Activated T-helper 2 cell treated with anti-CD3 and anti-CD28 coated beads, Interferon-gamma antibody, Interleukin-2, Interleukin-4, amounts not matched to agents 10 μg/mL and 5 μg/mL and 100 μg/mL, durations not matched to agents 14 hours and 24 hours and 36 hours (primary cell): ENCODE data around the gene TRIM23. TPM values are rescaled to one million over a fixed set of nuclear protein-coding genes. Genes with fewer than 3 reads are reported as not detected.
"Not testable (repeated sequence)": the region's sequence is repeated elsewhere in the genome, so short reads cannot be mapped to it uniquely, and the experiment has no call there.

Experiments used
- DNase-seq: peaks from one replicate; pipeline ENCODE4 v3.0.0; 2021; ENCODE audit warnings: low spot score
- H3K27ac Mint-ChIP-seq: one replicate; pipeline ENCODE4 v1.8.0; 2021; ENCODE audit warnings: mixed read lengths
- H3K27me3 Mint-ChIP-seq: one replicate; pipeline ENCODE4 v1.8.0; 2021; ENCODE audit warnings: low read depth, mixed read lengths
- H3K36me3 Mint-ChIP-seq: one replicate; pipeline ENCODE4 v1.8.0; 2021; ENCODE audit warnings: low read depth, mixed read lengths
- H3K4me1 Mint-ChIP-seq: one replicate; pipeline ENCODE4 v1.8.0; 2021; ENCODE audit warnings: low read depth, mixed read lengths
- H3K4me3 Mint-ChIP-seq: one replicate; pipeline ENCODE4 v1.8.0; 2021; ENCODE audit warnings: low read depth, mild to moderate bottlenecking, moderate library complexity, mixed read lengths
- H3K9me3 Mint-ChIP-seq: one replicate; pipeline ENCODE4 v1.8.0; 2021; ENCODE audit warnings: mixed read lengths
- intact Hi-C: fragments of 100-400 bp; cut with micrococcal nuclease; formaldehyde crosslinking; loops from one replicate; pipeline ENCODE4 v1.15.1; 2023
- total RNA-seq: library from RNA; stranded (reverse); gene quantifications from 2 replicates; pipeline ENCODE4 v1.2.3, GENCODE V29; 2022

Gene TRIM23
- total RNA-seq, 1 donor from 2014 or later, result 5.2 TPM

DNA sequence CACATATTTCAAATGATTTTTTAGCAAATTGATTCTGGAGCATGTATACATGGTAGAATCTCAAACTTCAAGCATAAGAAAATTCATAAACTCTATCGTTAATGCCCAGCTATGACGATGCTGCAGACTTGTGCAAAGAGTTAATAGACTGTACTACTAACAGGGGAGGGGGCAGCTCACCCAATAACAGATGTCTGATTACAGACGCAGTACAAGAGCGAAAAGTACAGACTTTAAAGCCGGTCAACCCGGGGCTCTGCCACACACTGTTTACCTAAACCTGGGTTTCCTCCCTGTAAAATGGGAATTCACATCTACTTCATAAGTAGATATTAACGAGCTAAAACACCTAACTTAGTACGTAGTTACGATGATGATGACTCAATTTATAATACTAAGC, 651 bp downstream of the TRIM23 start:
- Mint-ChIP-seq H3K27ac (peak overlapping the region; percentile 90), H3K27me3 (no peaks in the 10 kb centered on the region), H3K4me1 (peaks cover 24% of the 10 kb centered on the region), H3K4me3 (peak overlapping the region; percentile 99), H3K36me3 (peaks cover 10% of the 10 kb centered on the region), H3K9me3 (no peaks in the 10 kb centered on the region)
- intact Hi-C loops, result loop anchor here (5.0 to 10.0 kb wide), 2 partner anchors 589 to 1544 kb away; no protein-coding TSS in a partner anchor
- no peak for DNase-seq

DNA sequence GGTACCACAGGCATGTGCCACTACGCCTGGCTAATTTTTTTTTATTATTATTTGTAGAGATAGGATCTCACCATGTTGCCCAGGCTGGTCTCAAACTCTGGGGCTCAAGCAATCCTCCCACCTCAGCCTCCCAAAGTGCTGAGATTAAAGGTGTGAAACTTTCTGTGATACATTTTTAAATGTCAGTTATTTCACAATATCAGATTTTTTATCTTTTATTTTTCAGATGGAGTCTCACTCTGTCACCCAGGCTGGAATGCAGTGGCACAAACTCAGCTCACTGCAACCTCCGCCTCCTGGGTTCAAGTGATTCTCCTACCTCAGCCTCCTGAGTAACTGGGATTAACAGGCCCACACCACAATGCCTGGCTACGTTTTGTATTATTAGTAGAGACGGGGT, 2.2 kb downstream of the TRIM23 start:
- not testable (repeated sequence) for H3K9me3 Mint-ChIP-seq, H3K4me3 Mint-ChIP-seq, H3K36me3 Mint-ChIP-seq, DNase-seq, H3K27me3 Mint-ChIP-seq, H3K27ac Mint-ChIP-seq
- H3K4me1 Mint-ChIP-seq, result peaks cover 17% of the 10 kb centered on the region
- intact Hi-C loops, result loop anchor here (5.0 to 10.0 kb wide), 2 partner anchors 587 to 1545 kb away; no protein-coding TSS in a partner anchor

DNA sequence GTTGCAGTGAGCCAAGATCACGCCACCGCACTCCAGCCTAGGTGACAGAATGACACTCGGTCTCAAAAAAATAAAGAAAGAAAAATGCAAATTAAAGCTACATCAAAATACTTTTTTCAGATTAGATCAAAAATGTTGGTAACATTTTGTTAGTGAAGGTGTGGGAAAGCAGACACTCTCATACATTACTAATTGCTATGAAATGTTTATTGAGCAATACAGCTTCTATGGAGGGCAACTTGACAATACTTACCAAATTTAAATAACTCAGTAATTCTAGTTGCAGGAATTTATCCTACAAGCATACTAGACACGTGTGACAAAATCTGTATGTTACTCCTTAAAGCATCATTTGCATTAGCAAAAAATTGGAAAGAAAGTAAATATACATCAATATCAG, 4.1 kb downstream of the TRIM23 start:
- Mint-ChIP-seq H3K9me3 (no peaks in the 10 kb centered on the region), H3K36me3 (peaks cover 5% of the 10 kb centered on the region), H3K4me1 (peaks cover 12% of the 10 kb centered on the region), H3K27me3 (no peaks in the 10 kb centered on the region), H3K27ac (no peak overlapping the region), H3K4me3 (no peak overlapping the region)
- intact Hi-C loops, result loop anchor here (5.0 to 10.0 kb wide), 2 partner anchors 585 to 1547 kb away; no protein-coding TSS in a partner anchor
- no peak for DNase-seq

DNA sequence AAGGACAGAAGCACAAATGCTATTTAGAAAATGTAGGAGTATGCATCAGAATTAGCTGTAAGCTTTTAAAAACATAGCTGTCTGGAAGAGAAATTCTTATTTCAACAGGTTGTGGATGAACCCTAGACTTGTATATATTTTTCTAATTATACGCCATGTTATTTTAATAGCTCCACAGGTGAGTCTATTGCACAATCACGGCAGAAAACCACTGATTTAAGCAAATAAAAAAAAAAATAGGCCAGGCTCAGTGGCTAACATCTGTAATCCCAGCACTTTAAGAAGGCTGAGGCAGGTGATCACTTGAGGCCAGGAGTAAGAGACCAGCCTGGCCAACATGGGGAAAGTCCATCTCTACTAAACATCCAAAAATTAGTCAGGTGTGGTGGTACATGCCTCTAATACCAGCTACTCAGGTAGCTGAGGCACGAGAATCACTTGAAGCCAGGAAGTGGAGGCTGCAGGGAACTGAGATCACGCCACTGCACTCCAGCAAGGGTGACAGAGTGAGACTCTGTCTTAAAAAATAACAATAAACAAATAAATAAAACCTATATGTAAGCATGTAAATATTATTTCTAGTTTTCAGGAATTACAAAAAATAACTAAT, 11.7 kb downstream of the TRIM23 start:
- Mint-ChIP-seq H3K9me3 (no peaks in the 10 kb centered on the region), H3K27ac (no peak overlapping the region), H3K27me3 (no peaks in the 10 kb centered on the region), H3K36me3 (peaks cover 60% of the 10 kb centered on the region), H3K4me3 (no peak overlapping the region), H3K4me1 (no peaks in the 10 kb centered on the region)
- intact Hi-C loops, result no loop called here
- DNase-seq, result no peak

DNA sequence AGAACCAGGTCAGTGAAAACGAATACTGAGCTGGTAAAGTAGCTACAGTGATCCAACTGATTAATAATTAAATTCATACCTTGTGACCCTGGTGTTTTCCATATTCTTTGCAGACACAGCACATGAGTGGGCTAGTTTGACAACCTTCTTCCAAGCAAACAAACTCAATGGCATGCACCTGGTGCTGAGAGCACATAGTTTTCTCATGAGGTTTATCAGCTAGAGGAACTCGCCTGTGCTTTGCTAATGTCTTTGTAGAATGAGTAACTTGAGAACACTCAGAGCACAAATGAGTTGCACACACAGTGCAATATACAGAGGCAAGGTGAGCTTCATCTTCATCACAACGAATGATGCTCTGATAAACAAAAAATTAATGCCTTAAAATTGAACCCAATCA, 12.6 kb downstream of the TRIM23 start:
- Mint-ChIP-seq H3K27ac (no peak overlapping the region), H3K36me3 (peaks cover 65% of the 10 kb centered on the region), H3K4me1 (no peaks in the 10 kb centered on the region), H3K27me3 (no peaks in the 10 kb centered on the region), H3K9me3 (no peaks in the 10 kb centered on the region), H3K4me3 (no peak overlapping the region)
- DNase-seq, result no peak
- intact Hi-C loops, result no loop called here

DNA sequence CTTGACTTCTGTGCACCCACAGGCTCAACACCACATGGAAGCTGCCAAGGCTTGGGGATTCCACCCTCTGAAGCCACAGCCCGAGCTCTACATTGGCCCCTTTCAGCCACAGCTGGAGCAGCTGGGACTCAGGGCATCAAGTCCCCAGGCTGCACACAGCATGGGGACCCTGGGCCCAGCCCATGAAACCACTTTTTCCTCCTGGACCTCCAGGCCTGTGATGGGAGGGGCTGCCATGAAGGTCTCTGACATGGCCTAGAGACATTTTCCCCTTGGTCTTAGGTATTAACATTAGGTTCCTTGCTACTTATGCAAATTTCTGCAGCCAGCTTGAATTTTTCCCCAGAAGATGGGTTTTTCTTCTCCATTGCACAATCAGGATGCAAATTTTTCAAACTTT, 22.4 kb downstream of the TRIM23 start:
- H3K4me1 Mint-ChIP-seq, intact Hi-C loops, H3K9me3 Mint-ChIP-seq, H3K27ac Mint-ChIP-seq, H3K27me3 Mint-ChIP-seq, H3K4me3 Mint-ChIP-seq, DNase-seq: not testable (repeated sequence)
- H3K36me3 Mint-ChIP-seq, result peaks cover 68% of the 10 kb centered on the region

DNA sequence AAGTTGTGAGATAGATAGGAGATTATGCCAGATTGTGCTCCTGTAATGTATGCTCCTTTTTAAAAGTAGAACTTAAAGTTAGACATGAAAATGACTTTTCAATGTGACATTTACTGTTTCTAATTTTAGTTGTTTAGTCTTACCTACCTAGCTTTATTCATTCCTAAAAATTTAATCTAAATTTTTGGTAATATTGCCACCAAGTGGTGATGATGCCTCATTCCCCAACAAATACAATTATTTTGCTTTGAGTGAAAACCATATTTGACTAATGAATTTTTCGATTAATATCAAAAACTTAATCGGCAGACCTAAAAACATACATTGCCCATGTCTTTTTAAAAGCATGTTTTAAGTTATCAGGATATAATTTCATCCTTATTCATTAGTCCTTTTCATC, 35.4 kb downstream of the TRIM23 start:
- no peak overlapping the region for H3K27ac Mint-ChIP-seq
- intact Hi-C loops, result no loop called here
- peaks cover 38% of the 10 kb centered on the region for H3K36me3 Mint-ChIP-seq
- no peak overlapping the region for H3K4me3 Mint-ChIP-seq
- no peaks in the 10 kb centered on the region for H3K27me3 Mint-ChIP-seq
- no peak for DNase-seq
- H3K9me3 Mint-ChIP-seq, result no peaks in the 10 kb centered on the region
- peaks cover under 1% of the 10 kb centered on the region for H3K4me1 Mint-ChIP-seq

DNA sequence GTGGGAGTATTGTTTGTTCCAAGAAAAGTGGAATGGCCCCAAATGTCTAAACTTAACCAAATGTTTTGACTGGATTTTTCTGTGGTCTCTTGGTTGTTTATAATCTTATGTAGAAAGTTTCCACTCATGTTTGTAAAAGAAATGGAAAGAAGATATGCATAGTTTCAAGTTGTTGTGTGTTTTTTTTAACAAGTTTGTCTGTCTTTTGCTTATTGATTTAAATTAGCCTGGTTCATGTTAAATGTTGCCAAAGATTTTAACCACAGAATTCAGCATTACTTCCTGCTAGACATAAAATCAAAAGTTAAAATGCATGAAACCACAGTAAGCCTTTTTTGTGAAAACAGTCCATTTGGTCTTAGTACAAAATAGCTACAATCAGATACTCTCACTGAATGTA, 47.0 kb downstream of the TRIM23 start:
- peaks cover 16% of the 10 kb centered on the region for H3K4me1 Mint-ChIP-seq
- H3K9me3 Mint-ChIP-seq, result no peaks in the 10 kb centered on the region
- intact Hi-C loops, result no loop called here
- H3K36me3 Mint-ChIP-seq, result peaks cover 61% of the 10 kb centered on the region
- no peaks in the 10 kb centered on the region for H3K27me3 Mint-ChIP-seq
- no peak overlapping the region for H3K4me3 Mint-ChIP-seq
- no peak overlapping the region for H3K27ac Mint-ChIP-seq
- DNase-seq, result no peak

DNA sequence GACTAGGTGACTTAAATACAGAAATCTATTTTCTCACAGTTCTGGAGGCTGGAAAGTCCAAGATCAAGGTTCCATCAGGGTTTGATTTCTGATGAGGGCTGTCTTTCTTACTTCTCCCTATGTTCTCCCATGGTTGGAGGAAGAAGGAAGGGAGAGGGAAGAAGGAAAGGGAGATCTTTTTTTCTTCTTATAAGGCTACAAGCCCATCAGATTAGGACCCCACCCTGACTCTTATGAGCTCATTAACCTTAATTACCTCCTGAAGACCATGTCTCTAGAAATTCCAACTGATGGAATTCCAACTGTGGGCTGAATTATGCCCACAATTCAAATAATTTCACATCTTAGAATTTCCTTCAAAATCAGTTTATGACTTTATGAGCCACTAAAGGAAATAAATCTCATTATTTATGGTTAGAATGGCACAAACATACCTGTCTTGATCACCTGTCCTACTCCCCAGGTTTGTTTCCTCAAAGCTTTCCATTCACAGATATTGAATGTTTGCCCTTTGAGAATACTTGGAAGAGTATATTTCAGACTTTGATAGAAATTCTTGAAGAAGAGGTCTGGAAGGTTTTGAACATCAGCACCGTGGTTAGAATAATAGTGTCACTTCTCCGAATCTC, 53.4 kb downstream of the TRIM23 start:
- H3K27me3 Mint-ChIP-seq, result no peaks in the 10 kb centered on the region
- H3K4me3 Mint-ChIP-seq, result no peak overlapping the region
- H3K9me3 Mint-ChIP-seq, result no peaks in the 10 kb centered on the region
- H3K27ac Mint-ChIP-seq, result no peak overlapping the region
- intact Hi-C loops, result no loop called here
- H3K36me3 Mint-ChIP-seq, result peaks cover 54% of the 10 kb centered on the region
- DNase-seq, result no peak
- H3K4me1 Mint-ChIP-seq, result peaks cover 23% of the 10 kb centered on the region

DNA sequence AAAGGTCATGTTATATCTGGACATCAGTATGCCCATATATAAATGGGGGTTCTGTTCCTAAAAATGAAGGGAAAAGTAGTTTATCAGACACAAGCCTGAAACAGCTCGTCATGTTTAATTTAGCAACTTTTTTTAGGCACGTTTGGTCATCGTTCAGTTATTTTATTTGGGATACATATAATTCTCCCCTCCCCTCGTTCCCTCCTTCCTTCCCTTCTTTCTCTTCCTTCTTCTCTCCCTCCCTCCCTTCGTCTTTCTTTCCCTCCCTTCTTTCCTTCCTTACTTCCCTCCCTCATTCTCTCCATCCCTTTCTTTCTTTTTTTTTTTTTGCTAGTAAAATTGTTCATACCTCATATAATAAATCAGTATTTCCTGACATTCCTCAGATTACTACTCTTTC, 57.6 kb downstream of the TRIM23 start:
- no peaks in the 10 kb centered on the region for H3K27me3 Mint-ChIP-seq
- H3K4me3 Mint-ChIP-seq, result no peak overlapping the region
- H3K36me3 Mint-ChIP-seq, result peaks cover 41% of the 10 kb centered on the region
- intact Hi-C loops, result no loop called here
- no peaks in the 10 kb centered on the region for H3K9me3 Mint-ChIP-seq
- no peak for DNase-seq
- H3K27ac Mint-ChIP-seq, result no peak overlapping the region
- peaks cover 37% of the 10 kb centered on the region for H3K4me1 Mint-ChIP-seq

DNA sequence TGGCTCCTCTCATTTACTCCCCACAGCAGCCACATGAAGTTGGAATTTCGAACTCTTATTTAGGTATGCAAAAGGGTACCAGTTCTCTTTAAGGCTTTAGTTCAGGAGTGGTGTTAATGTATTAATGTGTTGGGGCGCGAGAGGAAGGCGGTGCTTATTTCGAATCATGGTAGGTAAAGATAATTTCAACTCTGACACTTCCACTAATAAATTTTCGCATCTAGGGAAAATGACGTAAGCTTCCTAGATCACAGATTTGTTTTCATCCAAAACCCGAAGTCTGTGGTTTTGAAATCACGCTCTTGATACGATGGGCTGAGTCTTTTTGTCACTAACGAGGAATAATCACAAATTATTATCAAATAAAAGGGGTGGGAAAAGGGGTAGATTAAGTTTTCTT, 60.4 kb downstream of the TRIM23 start:
- Mint-ChIP-seq H3K4me1 (peaks cover 44% of the 10 kb centered on the region), H3K9me3 (no peaks in the 10 kb centered on the region), H3K36me3 (peaks cover 52% of the 10 kb centered on the region), H3K4me3 (peak overlapping the region; percentile 91), H3K27me3 (no peaks in the 10 kb centered on the region), H3K27ac (peak overlapping the region; percentile 97)
- intact Hi-C loops, result loop anchor here (1.0 to 5.0 kb wide), 6 partner anchors 15 to 796 kb away; partner anchors contain the start of genes ADAMTS6, CWC27, NLN and SGTB
- no peak for DNase-seq

DNA sequence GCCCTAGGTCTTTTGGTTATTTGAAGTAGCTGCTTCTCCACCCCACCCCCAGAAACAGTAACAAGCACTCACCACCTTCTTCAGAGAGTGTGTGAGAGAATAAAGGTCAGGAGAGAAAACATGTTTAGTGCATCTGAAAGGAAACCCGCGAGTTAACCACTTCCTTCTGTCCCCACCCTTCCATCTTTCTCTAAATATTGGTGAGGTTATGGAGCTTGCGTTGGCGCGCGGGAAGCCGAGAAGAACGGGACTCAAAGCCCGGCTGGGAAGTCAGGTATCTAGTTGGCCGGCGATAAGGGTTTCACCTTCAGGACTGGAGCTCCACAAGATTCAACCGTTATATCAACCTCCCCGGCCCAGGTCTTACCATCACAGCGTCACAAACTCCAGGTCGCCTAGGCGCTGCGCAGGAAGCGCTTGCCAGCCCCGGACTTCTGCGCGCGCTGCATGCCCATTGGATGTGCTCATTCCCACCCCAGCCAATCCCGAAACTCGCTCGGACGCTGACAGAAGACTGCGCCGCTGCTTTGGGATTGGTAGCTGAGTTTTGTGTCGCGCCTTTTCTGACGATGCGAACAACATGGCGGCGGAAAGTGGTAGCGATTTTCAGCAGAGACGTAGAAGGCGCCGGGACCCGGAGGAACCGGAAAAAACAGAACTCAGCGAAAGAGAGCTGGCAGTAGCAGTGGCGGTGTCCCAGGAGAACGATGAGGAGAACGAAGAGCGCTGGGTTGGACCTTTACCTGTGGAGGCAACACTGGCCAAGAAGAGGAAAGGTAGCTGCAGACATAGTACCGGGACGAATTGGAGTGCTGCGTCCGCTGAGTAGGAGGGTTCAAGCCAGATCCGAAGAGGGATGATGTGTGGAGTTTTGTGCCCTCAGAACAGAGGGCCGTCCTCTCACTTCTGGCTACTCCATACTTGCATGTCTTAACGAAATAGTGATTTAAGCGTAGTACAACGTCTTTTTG, 61.1 kb downstream of the TRIM23 start, which contains the start of the genes CENPK and PPWD1:
CENPK (minus strand) TSS at position 438 of the 971 bp plus-strand sequence. CDS start 8,261 bp downstream, outside the sequence.
PPWD1 (plus strand) TSS at position 566 of the 971 bp plus-strand sequence; CDS start at position 581, 15 bp downstream.
- H3K36me3 Mint-ChIP-seq, result peaks cover 54% of the 10 kb centered on the region
- H3K27ac Mint-ChIP-seq, result peak within 1 kb of the TSS; percentile 97
- peak within 1 kb of the TSS; percentile 91 for H3K4me3 Mint-ChIP-seq
- no peaks in the 10 kb centered on the region for H3K27me3 Mint-ChIP-seq
- peak; percentile 95 for DNase-seq
- intact Hi-C loops, result loop anchor here (1.0 to 5.0 kb wide), 7 partner anchors 14 to 796 kb away; partner anchors contain the start of genes ADAMTS6, CWC27, NLN and SGTB
- peaks cover 48% of the 10 kb centered on the region for H3K4me1 Mint-ChIP-seq
- H3K9me3 Mint-ChIP-seq, result no peaks in the 10 kb centered on the region
